Measurements from ENCODE around the gene CLCA2. TPM values are rescaled to one million over a fixed set of nuclear protein-coding genes. Genes with fewer than 3 reads are reported as not detected.
A peak's percentile ranks its signal among the peaks of the same experiment; 100 is the strongest.

The CLCA2 gene
- total and polyA plus RNA-seq, 7 donors = 0.01 TPM; not detected in 6

GRCh38 chr1:86503406-86504136, 79.6 kb downstream of the CLCA2 start:
- Histone ChIP-seq H3K36me3 (ENCODE audit: insufficient read depth in 1 of 2, low read depth in 1 of 2) (no peaks in the 10 kb centered on the region), H3K4me3 (peak overlapping the region; percentile 46), H3K9me3 (no peaks in the 10 kb centered on the region), H3K27me3 (ENCODE audit: insufficient read depth in 3 of 3, low read length in 2 of 3) (no peaks in the 10 kb centered on the region), H3K27ac (no peak overlapping the region), H3K4me1 (peaks cover 5% of the 10 kb centered on the region)
- 42 to 46% (median 42%) methylated on average over 18 of the region's 18 CpGs for WGBS, 3 donors
- no peak for TF ChIP-seq CTCF (IDR thresholded peaks at IDR 0.05)
- DNase-seq (peak in 1 of 2 donors; percentile 19), ATAC-seq (peak in 2 of 4 donors; percentile 23 to 33)
- intact Hi-C loops (cut with DNase I) = loop anchor here in 1 of 2 donors (5.0 kb wide), 1 partner anchor 121 kb away; no protein-coding TSS in a partner anchor

GRCh38 chr1:86504137-86504479, 80.1 kb downstream of the CLCA2 start:
- Histone ChIP-seq H3K9me3 (no peaks in the 10 kb centered on the region), H3K4me3 (peak overlapping the region; percentile 46), H3K27ac (no peak overlapping the region), H3K27me3 (ENCODE audit: insufficient read depth in 3 of 3, low read length in 2 of 3) (no peaks in the 10 kb centered on the region), H3K4me1 (peaks cover 5% of the 10 kb centered on the region), H3K36me3 (ENCODE audit: insufficient read depth in 1 of 2, low read depth in 1 of 2) (no peaks in the 10 kb centered on the region)
- ATAC-seq (peak in 2 of 4 donors; percentile 35 to 39), DNase-seq (no peak)
- 63 to 71% (median 69%) methylated on average over 9 of the region's 9 CpGs for WGBS, 3 donors
- TF ChIP-seq CTCF (IDR thresholded peaks at IDR 0.05) = no peak
- intact Hi-C loops (cut with DNase I) = loop anchor here in 1 of 2 donors (5.0 kb wide), 1 partner anchor 122 kb away; no protein-coding TSS in a partner anchor

- H3K9me3 ChIP-seq = no peaks in the 10 kb centered on the region
- peaks cover 5% of the 10 kb centered on the region for H3K4me1 ChIP-seq
- H3K27me3 ChIP-seq (ENCODE audit: insufficient read depth in 3 of 3, low read length in 2 of 3) = no peaks in the 10 kb centered on the region
- H3K27ac ChIP-seq = no peak overlapping the region
- no peak for ATAC-seq
- 79 to 87% (median 81%) methylated on average over 9 of the region's 9 CpGs for WGBS, 3 donors
- no peak for DNase-seq
- no peaks in the 10 kb centered on the region for H3K36me3 ChIP-seq (ENCODE audit: insufficient read depth in 1 of 2, low read depth in 1 of 2)
- intact Hi-C loops (cut with DNase I) = loop anchor here in 1 of 2 donors (5.0 kb wide), 1 partner anchor 123 kb away; no protein-coding TSS in a partner anchor
- no peak for TF ChIP-seq CTCF (IDR thresholded peaks at IDR 0.05)
- H3K4me3 ChIP-seq = no peak overlapping the region
Measured at GRCh38 chr1:86504895-86505563, 81.1 kb downstream of the CLCA2 start.

GRCh38 chr1:86505564-86505902, 81.6 kb downstream of the CLCA2 start:
- no peaks in the 10 kb centered on the region for H3K36me3 ChIP-seq (ENCODE audit: insufficient read depth in 1 of 2, low read depth in 1 of 2)
- H3K4me1 ChIP-seq = peaks cover under 1% of the 10 kb centered on the region
- 42 to 50% (median 49%) methylated on average over 4 of the region's 4 CpGs for WGBS, 3 donors
- ATAC-seq (no peak), DNase-seq (no peak)
- no peaks in the 10 kb centered on the region for H3K9me3 ChIP-seq
- H3K27me3 ChIP-seq (ENCODE audit: insufficient read depth in 3 of 3, low read length in 2 of 3) = no peaks in the 10 kb centered on the region
- intact Hi-C loops (cut with DNase I) = no loop called here
- no peak overlapping the region for H3K27ac ChIP-seq
- H3K4me3 ChIP-seq = no peak overlapping the region
- TF ChIP-seq CTCF (IDR thresholded peaks at IDR 0.05) = no peak

Other genes with a start within 250 kb of the CLCA2 start
- gene ODF2L, start 27.8 kb upstream of the CLCA2 start, total RNA-seq = 1 to 10 TPM; 3.8 to 5.2 (median 4.6) TPM
- gene ODF2L, start 27.8 kb upstream of the CLCA2 start, polyA plus RNA-seq = 1 to 10 TPM; 2.9 to 6.1 (median 4.0) TPM
- gene CLCA1, start 44.8 kb downstream of the CLCA2 start, total RNA-seq = under 1 TPM in 1 of 4 donors, not detected in 3; 0.09 TPM
- under 1 TPM in 2 of 3 donors, not detected in 1; 0.03 to 0.07 TPM for gene CLCA1, start 44.8 kb downstream of the CLCA2 start, polyA plus RNA-seq
- under 1 TPM in 3 of 4 donors, not detected in 1; 0.11 to 0.21 (median 0.15) TPM for gene CLCA4, start 122.9 kb downstream of the CLCA2 start, total RNA-seq
- gene CLCA4, start 122.9 kb downstream of the CLCA2 start, polyA plus RNA-seq = under 1 TPM in 2 of 3 donors, not detected in 1; 0.03 to 0.04 TPM